CD14-positive monocyte (primary cell): Measurements from ENCODE around the gene MAP3K1. TPM values are rescaled to one million over a fixed set of nuclear protein-coding genes. Genes with fewer than 3 reads are reported as not detected.

Source experiments
- DNase-seq, 3 donors: peaks; one replicate each; pipeline ENCODE4 v3.0.0-alpha.2; 2011 to 2022
- H2AFZ ChIP-seq: 2 replicates; pipeline ENCODE4 v1.6.0; 2012; ENCODE audit warnings: mild to moderate bottlenecking, low read depth, low read length, inconsistent platforms; ENCODE audit not compliant: insufficient read depth, poor library complexity, severe bottlenecking
- H3K27ac ChIP-seq, 2 donors: 1 replicate in 1 of 2; 2 replicates in 1 of 2; pipeline ENCODE4 v1.5.1; 2012 to 2013; ENCODE audit warnings: low read length in 2 of 2, control low read depth in 1 of 2, inconsistent platforms in 1 of 2, low read depth in 1 of 2, mild to moderate bottlenecking in 1 of 2
- H3K27me3 ChIP-seq, 2 donors: one replicate each; pipeline versions ENCODE4 v1.6.0 to v1.6.1; 2011 to 2013; ENCODE audit warnings: low read length in 2 of 2; ENCODE audit not compliant: control insufficient read depth in 2 of 2, insufficient read depth in 2 of 2
- H3K36me3 ChIP-seq, 2 donors: replicated peaks in 1 of 2; 1 replicate in 1 of 2; 2 replicates in 1 of 2; pipeline versions ENCODE4 v1.5.1 to v1.6.1; 2012 to 2013; ENCODE audit warnings: low read length in 2 of 2, control low read depth in 1 of 2, inconsistent platforms in 1 of 2, mild to moderate bottlenecking in 1 of 2; ENCODE audit not compliant: insufficient read depth in 2 of 2, control insufficient read depth in 1 of 2
- H3K4me1 ChIP-seq, 2 donors: 1 replicate in 1 of 2; 2 replicates in 1 of 2; pipeline versions ENCODE4 v1.5.1 to v1.6.1; 2012 to 2013; ENCODE audit warnings: low read length in 2 of 2, control low read depth in 1 of 2, inconsistent platforms in 1 of 2, mild to moderate bottlenecking in 1 of 2, moderate library complexity in 1 of 2; ENCODE audit not compliant: insufficient read depth in 2 of 2, control insufficient read depth in 1 of 2
- H3K4me2 ChIP-seq: replicated peaks from 2 replicates; pipeline ENCODE3; 2012; ENCODE audit warnings: low read length, moderate library complexity, mild to moderate bottlenecking; ENCODE audit not compliant: poor library complexity, severe bottlenecking; ENCODE audit errors: extremely low read depth
- H3K4me3 ChIP-seq, 3 experiments: fragments of 200-600 bp in 1 of 3; sonication (generic) in 1 of 3; replicated peaks in 1 of 3; 1 replicate in 2 of 3; 2 replicates in 1 of 3; pipeline ENCODE4 v1.5.1; 2011 to 2013; ENCODE audit warnings: low read length in 3 of 3, mild to moderate bottlenecking in 3 of 3, control low read depth in 2 of 3, low read depth in 2 of 3, inconsistent platforms in 1 of 3, moderate library complexity in 1 of 3
- H3K79me2 ChIP-seq: 2 replicates; pipeline ENCODE4 v1.6.0; 2012; ENCODE audit warnings: mild to moderate bottlenecking, control low read depth, inconsistent platforms, low read length, moderate library complexity; ENCODE audit not compliant: insufficient read depth
- H3K9ac ChIP-seq: 2 replicates; pipeline ENCODE4 v1.6.0; 2017; ENCODE audit warnings: low read length, mild to moderate bottlenecking; ENCODE audit not compliant: insufficient read depth, poor library complexity, severe bottlenecking
- H3K9me3 ChIP-seq, 2 donors: replicated peaks in 1 of 2; 1 replicate in 1 of 2; 2 replicates in 1 of 2; pipeline versions ENCODE4 v1.5.1 to v1.6.1; 2012 to 2013; ENCODE audit warnings: low read length in 2 of 2, control low read depth in 1 of 2; ENCODE audit not compliant: control insufficient read depth in 1 of 2, insufficient read depth in 1 of 2
- H4K20me1 ChIP-seq: 2 replicates; pipeline ENCODE4 v1.6.0; 2012; ENCODE audit warnings: mild to moderate bottlenecking, low read length, control low read depth, moderate library complexity; ENCODE audit not compliant: insufficient read depth
- H3K27ac Mint-ChIP-seq, 7 donors: one replicate each; pipeline ENCODE4 v1.8.0; 2020; ENCODE audit warnings: mild to moderate bottlenecking in 7 of 7, mixed read lengths in 7 of 7, moderate library complexity in 6 of 7, inconsistent platforms in 2 of 7
- H3K27me3 Mint-ChIP-seq, 3 donors: one replicate each; pipeline ENCODE4 v1.8.0; 2021 to 2022; ENCODE audit warnings: low read depth in 3 of 3, mild to moderate bottlenecking in 3 of 3, mixed read lengths in 3 of 3, moderate library complexity in 3 of 3, inconsistent platforms in 1 of 3
- H3K36me3 Mint-ChIP-seq, 2 donors: one replicate each; pipeline ENCODE4 v1.8.0; 2020; ENCODE audit warnings: mixed read lengths in 2 of 2, inconsistent platforms in 1 of 2, mild to moderate bottlenecking in 1 of 2
- H3K4me1 Mint-ChIP-seq: one replicate; pipeline ENCODE4 v1.8.0; 2020; ENCODE audit warnings: mild to moderate bottlenecking, mixed read lengths
- H3K4me3 Mint-ChIP-seq, 2 donors: one replicate each; pipeline ENCODE4 v1.8.0; 2020; ENCODE audit warnings: mild to moderate bottlenecking in 2 of 2, mixed read lengths in 2 of 2, moderate library complexity in 1 of 2
- H3K9me3 Mint-ChIP-seq, 7 donors: one replicate each; pipeline ENCODE4 v1.8.0; 2020 to 2022; ENCODE audit warnings: mixed read lengths in 7 of 7, mild to moderate bottlenecking in 6 of 7, moderate library complexity in 6 of 7, inconsistent platforms in 2 of 7
- CTCF ChIP-seq: fragments of 200-600 bp; IDR thresholded peaks from one replicate; pipeline ENCODE4 v1.8.0; 2022; ENCODE audit warnings: antibody characterized with exemption, mild to moderate bottlenecking
- WGBS: methylation state at CpG from one replicate; pipeline ENCODE4 v1.1.5; 2013; ENCODE audit warnings: missing lambda C conversion rate; ENCODE audit not compliant: insufficient coverage; 5-methylcytosine and 5-hydroxymethylcytosine counted together
- intact Hi-C, 2 donors: fragments of 100-400 bp; cut with micrococcal nuclease; formaldehyde crosslinking; loops; one replicate each; pipeline versions ENCODE4 v1.15.0 to v1.15.1; 2023
- polyA plus RNA-seq, 3 donors: library from polyadenylated mRNA; depleted of rRNA in 1 of 3; unstranded in 2 of 3; stranded (reverse) in 1 of 3; fragments of 300-500 nt in 2 of 3; fragments of >200 nt in 1 of 3; fragmentation: Illumina TruSeq in 2 of 3; gene quantifications; 1 replicate in 2 of 3; 2 replicates in 1 of 3; pipeline ENCODE4 v1.2.3, GENCODE V29; 2012 to 2021

Gene MAP3K1
- polyA plus RNA-seq, 3 donors: 44.7 to 62.1 (median 45.6) TPM

DNA sequence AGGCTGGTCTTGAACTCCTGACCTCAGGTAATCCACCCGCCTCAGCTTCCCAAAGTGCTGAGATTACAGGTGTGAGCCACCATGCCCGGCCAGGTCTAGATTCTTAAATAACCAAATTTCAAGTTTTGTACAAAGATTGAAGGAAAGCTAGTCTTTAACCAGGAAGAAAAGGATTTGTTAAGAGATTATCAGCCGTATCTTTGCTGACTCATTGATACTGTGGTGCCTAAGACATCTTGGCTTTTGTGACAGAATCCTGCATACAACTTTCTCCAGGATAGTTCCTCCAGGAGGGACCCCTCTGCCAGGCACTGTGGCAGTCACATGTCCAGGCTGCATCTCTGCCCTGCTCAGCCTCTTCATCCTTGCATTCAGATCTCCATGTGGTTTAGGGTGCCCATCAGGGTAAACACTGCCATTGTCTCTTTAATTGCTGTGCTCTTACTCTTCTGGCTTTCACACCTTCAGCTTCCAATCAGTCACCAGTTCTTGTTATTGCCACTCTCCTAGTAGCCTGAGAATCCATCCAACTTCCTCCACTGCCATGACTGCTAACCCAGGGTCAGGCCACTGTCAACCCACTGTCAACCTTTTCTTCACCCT lies 10.0 kb downstream of the MAP3K1 start:
- Histone ChIP-seq H3K79me2 (peaks cover 100% of the 10 kb centered on the region), H3K4me2 (peak overlapping the region; percentile 14), H3K27me3 (no peaks in the 10 kb centered on the region), H3K9me3 (no peaks in the 10 kb centered on the region), H3K27ac (peak overlapping the region; percentile 43 to 64), H4K20me1 (peaks cover 100% of the 10 kb centered on the region), H3K4me1 (peaks cover 75 to 91% of the 10 kb centered on the region in 2 donors), H3K36me3 (peaks cover 9 to 23% of the 10 kb centered on the region in 2 donors), H3K9ac (no peak overlapping the region), H3K4me3 (no peak overlapping the region), H2AFZ (no peak overlapping the region)
- Mint-ChIP-seq H3K36me3 (peaks cover 55 to 61% of the 10 kb centered on the region in 2 donors), H3K4me1 (peaks cover 90% of the 10 kb centered on the region), H3K9me3 (peaks cover 0 to 1% (median 0%) of the 10 kb centered on the region in 7 donors), H3K27ac (peak overlapping the region; percentile 36 to 72 (median 68)), H3K27me3 (peaks cover 0 to 4% (median 0%) of the 10 kb centered on the region in 3 donors), H3K4me3 (no peak overlapping the region)
- 50% methylated on average over 2 of the region's 3 CpGs for WGBS
- TF ChIP-seq CTCF: no peak
- no peak for DNase-seq
- intact Hi-C loops: no loop called here

DNA sequence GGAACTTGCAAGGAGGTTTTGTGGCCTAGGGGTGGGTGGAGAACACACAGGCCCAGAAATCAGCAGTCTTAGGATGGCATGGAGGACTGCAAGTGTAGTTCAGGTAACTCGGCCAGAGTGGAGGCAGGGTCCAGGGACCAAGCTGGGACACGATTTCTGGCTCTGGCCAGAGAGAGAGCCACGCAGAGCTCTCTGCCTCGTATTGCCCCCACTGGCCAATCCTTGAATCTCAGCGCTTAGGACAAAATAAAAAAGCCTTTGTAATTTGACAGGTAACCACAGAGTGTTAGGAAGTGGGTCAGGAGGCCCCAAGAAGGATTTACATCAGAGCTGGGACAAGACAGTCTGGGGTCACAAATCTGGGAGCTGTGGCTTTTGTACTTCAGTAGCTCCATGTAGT lies 11.7 kb downstream of the MAP3K1 start:
- H3K4me1 ChIP-seq: peaks cover 67 to 89% of the 10 kb centered on the region in 2 donors
- no peaks in the 10 kb centered on the region for H3K9me3 ChIP-seq
- 45% methylated on average over 5 of the region's 5 CpGs for WGBS
- H3K27ac Mint-ChIP-seq: peak overlapping the region; percentile 46 to 87 (median 78)
- peak overlapping the region in 1 of 2 donors; percentile 21 for H3K4me3 Mint-ChIP-seq
- no peak for DNase-seq
- peaks cover 86% of the 10 kb centered on the region for H3K4me1 Mint-ChIP-seq
- H3K36me3 Mint-ChIP-seq: peaks cover 47 to 51% of the 10 kb centered on the region in 2 donors
- H3K27me3 ChIP-seq: no peaks in the 10 kb centered on the region
- H2AFZ ChIP-seq: no peak overlapping the region
- peaks cover 100% of the 10 kb centered on the region for H4K20me1 ChIP-seq
- peaks cover 0 to 4% (median 0%) of the 10 kb centered on the region in 3 donors for H3K27me3 Mint-ChIP-seq
- peaks cover 0 to 2% (median 0%) of the 10 kb centered on the region in 7 donors for H3K9me3 Mint-ChIP-seq
- intact Hi-C loops: no loop called here
- H3K79me2 ChIP-seq: peaks cover 100% of the 10 kb centered on the region
- peak overlapping the region; percentile 40 to 51 for H3K27ac ChIP-seq
- peaks cover 7 to 10% of the 10 kb centered on the region in 2 donors for H3K36me3 ChIP-seq
- H3K4me2 ChIP-seq: no peak overlapping the region
- H3K9ac ChIP-seq: no peak overlapping the region
- H3K4me3 ChIP-seq: no peak overlapping the region
- TF ChIP-seq CTCF: peak; percentile 51
